Endothelial cell of umbilical vein (primary cell): ENCODE data around the gene ADARB2. TPM values are rescaled to one million over a fixed set of nuclear protein-coding genes. Genes with fewer than 3 reads are reported as not detected.

Experiments
- BruUV-seq: library from RNA; stranded (reverse); fragments of 400-500 nt; replicated peaks from 2 replicates; lab custom pipeline; 2021; lab: Mats Ljungman, UMichigan
- CTCF ChIA-PET: fragments of 300-600, 350-600 bp; sonication (Branson Sonifier 250); formaldehyde crosslinking; loops from one replicate; lab custom pipeline; 2021; ENCODE audit warnings: antibody characterized with exemption, inconsistent platforms; lab: Charles Lee
- POLR2A ChIA-PET: fragments of 300-600, 350-600 bp; sonication (Branson Sonifier 250); formaldehyde crosslinking; loops from one replicate; lab custom pipeline; 2021; ENCODE audit warnings: antibody characterized with exemption, inconsistent platforms; lab: Charles Lee
- DNase-seq: peaks from one replicate; pipeline ENCODE4 v3.0.0-alpha.2; 2011; ENCODE audit warnings: low read depth, low spot score
- FAIRE-seq: peaks from 2 replicates; lab custom pipeline; 2011; peaks lifted over from hg19 to GRCh38; lab: Jason Lieb, UNC
- H2AFZ ChIP-seq: 2 replicates; pipeline ENCODE4 v1.6.0; 2012; ENCODE audit warnings: low read depth, low read length, control low read depth, inconsistent platforms
- H3K27ac ChIP-seq: 2 replicates; pipeline ENCODE4 v1.5.1; 2011; ENCODE audit warnings: low read depth, mild to moderate bottlenecking, control low read depth, low read length, moderate library complexity; ENCODE audit not compliant: insufficient read depth
- H3K27me3 ChIP-seq, 2 experiments: 2 replicates each; pipeline versions ENCODE4 v1.6.0 to v1.6.1; 2011; ENCODE audit warnings: low read length in 2 of 2, mixed read lengths in 1 of 2; ENCODE audit not compliant: control insufficient read depth in 2 of 2, insufficient read depth in 2 of 2
- H3K36me3 ChIP-seq, 2 experiments: 2 replicates in 1 of 2; 3 replicates in 1 of 2; pipeline ENCODE4 v1.5.1; 2011; ENCODE audit warnings: low read length in 2 of 2, mild to moderate bottlenecking in 1 of 2, moderate library complexity in 1 of 2; ENCODE audit not compliant: control insufficient read depth in 2 of 2, insufficient read depth in 2 of 2; ENCODE audit errors: extremely low read depth in 1 of 2
- H3K4me1 ChIP-seq: 3 replicates; pipeline ENCODE4 v1.5.1; 2011; ENCODE audit warnings: mild to moderate bottlenecking, low read length; ENCODE audit not compliant: control insufficient read depth, insufficient read depth; ENCODE audit errors: extremely low read depth
- H3K4me2 ChIP-seq: 2 replicates; pipeline ENCODE4 v1.6.1; 2011; ENCODE audit warnings: low read length, control low read depth, mixed read lengths; ENCODE audit not compliant: insufficient read depth
- H3K4me3 ChIP-seq, 3 experiments: fragments of 200-600 bp in 1 of 3; sonication (generic), shearing (Covaris generic) in 1 of 3; replicated peaks in 1 of 3; 2 replicates each; pipeline ENCODE4 v1.5.1; 2011 to 2016; ENCODE audit warnings: control low read depth in 3 of 3, low read length in 3 of 3, mild to moderate bottlenecking in 2 of 3, inconsistent platforms in 1 of 3, low read depth in 1 of 3, moderate library complexity in 1 of 3; ENCODE audit not compliant: insufficient read depth in 1 of 3
- H3K79me2 ChIP-seq: 2 replicates; pipeline ENCODE4 v1.6.0; 2012; ENCODE audit warnings: low read length, inconsistent platforms; ENCODE audit not compliant: control insufficient read depth, insufficient read depth
- H3K9ac ChIP-seq: replicated peaks from 2 replicates; pipeline ENCODE3; 2011; ENCODE audit warnings: low read length, control low read depth; ENCODE audit not compliant: insufficient read depth; ENCODE audit errors: extremely low read depth
- H3K9me1 ChIP-seq: replicated peaks from 3 replicates; pipeline ENCODE4 v1.6.0; 2011; ENCODE audit warnings: mild to moderate bottlenecking, low read length; ENCODE audit not compliant: control insufficient read depth, insufficient read depth; ENCODE audit errors: extremely low read depth
- H3K9me3 ChIP-seq: replicated peaks from 2 replicates; pipeline ENCODE4 v1.5.1; 2012; ENCODE audit warnings: low read length, inconsistent platforms; ENCODE audit not compliant: control insufficient read depth, insufficient read depth
- H4K20me1 ChIP-seq: replicated peaks from 2 replicates; pipeline ENCODE3; 2011; ENCODE audit warnings: mild to moderate bottlenecking, low read length; ENCODE audit not compliant: control insufficient read depth, insufficient read depth; ENCODE audit errors: extremely low read depth
- EZH2 ChIP-seq: IDR thresholded peaks from 2 replicates; pipeline ENCODE4 v1.6.1; 2012; ENCODE audit warnings: borderline replicate concordance, low read depth, mild to moderate bottlenecking, moderate library complexity, low read length, inconsistent platforms; ENCODE audit not compliant: severe bottlenecking
- FOS ChIP-seq: IDR thresholded peaks from 2 replicates; pipeline ENCODE4 v1.6.1; 2011; ENCODE audit warnings: mild to moderate bottlenecking, low read length, moderate library complexity, borderline replicate concordance; ENCODE audit not compliant: insufficient read depth
- GATA2 ChIP-seq: IDR thresholded peaks from 2 replicates; pipeline ENCODE4 v1.7.0; 2011; ENCODE audit warnings: low read depth, mild to moderate bottlenecking, moderate library complexity, mixed read lengths, low read length; ENCODE audit not compliant: insufficient read length, insufficient read depth
- JUN ChIP-seq: IDR thresholded peaks from 2 replicates; pipeline ENCODE4 v1.6.1; 2011; ENCODE audit warnings: borderline replicate concordance, low read depth; ENCODE audit not compliant: insufficient read length, insufficient read depth
- MYC ChIP-seq: IDR thresholded peaks from one replicate; pipeline ENCODE4 v1.6.1; 2011; ENCODE audit warnings: mild to moderate bottlenecking, low read depth, low read length
- POLR2A ChIP-seq: IDR thresholded peaks from 2 replicates; pipeline ENCODE4 v1.6.1; 2012; ENCODE audit warnings: low read depth, mild to moderate bottlenecking, control low read depth, low read length
- POLR2AphosphoS5 ChIP-seq: IDR thresholded peaks from 2 replicates; pipeline ENCODE4 v1.6.1; 2012; ENCODE audit warnings: low read depth, mild to moderate bottlenecking, control low read depth, low read length, moderate library complexity; ENCODE audit not compliant: insufficient read depth
- dilution Hi-C: fragments of 300-500 bp; cut with MboI; formaldehyde crosslinking; loops from one replicate; pipeline ENCODE4 v1.15.0; 2019; ENCODE audit warnings: low sequenced_read_pairs; ENCODE audit not compliant: extremely low pct_ligation_motif_present
- intact Hi-C: fragments of 100-400 bp; cut with micrococcal nuclease; formaldehyde crosslinking; loops from one replicate; pipeline ENCODE4 v1.10.0; 2022
- polyA plus RNA-seq, 4 experiments: library from polyadenylated mRNA; depleted of rRNA in 3 of 4; stranded (reverse) in 3 of 4; unstranded in 1 of 4; fragments of >200 nt; gene quantifications; 2 replicates each; pipeline versions ENCODE4 v1.2.1 to v1.2.3, GENCODE V29; 2011 to 2012; ENCODE audit warnings: missing spikeins in 1 of 4
- total RNA-seq: library from RNA; stranded (reverse); gene quantifications from 2 replicates; pipeline ENCODE4 v1.2.3, GENCODE V29; 2021
- TF ChIP-seq, protein P1 (sequence below), 2 donors: IDR thresholded peaks; 1 replicate in 1 of 2; 2 replicates in 1 of 2; pipeline ENCODE4 v1.5.1; 2011; ENCODE audit warnings: low read length in 2 of 2, mild to moderate bottlenecking in 2 of 2, moderate library complexity in 2 of 2, control low read depth in 1 of 2, inconsistent platforms in 1 of 2, low read depth in 1 of 2; ENCODE audit not compliant: insufficient read depth in 1 of 2; ENCODE audit errors: extremely low read depth in 1 of 2
- TF ChIP-seq, protein P2 (sequence below): IDR thresholded peaks from 2 replicates; pipeline ENCODE4 v1.6.1; 2011; ENCODE audit not compliant: insufficient read depth, insufficient read length

The ADARB2 gene
- total and polyA plus RNA-seq, 2 donors (not counting 3 experiments of a cell fraction or from before 2014, with no cell fraction given) = not detected

DNA sequence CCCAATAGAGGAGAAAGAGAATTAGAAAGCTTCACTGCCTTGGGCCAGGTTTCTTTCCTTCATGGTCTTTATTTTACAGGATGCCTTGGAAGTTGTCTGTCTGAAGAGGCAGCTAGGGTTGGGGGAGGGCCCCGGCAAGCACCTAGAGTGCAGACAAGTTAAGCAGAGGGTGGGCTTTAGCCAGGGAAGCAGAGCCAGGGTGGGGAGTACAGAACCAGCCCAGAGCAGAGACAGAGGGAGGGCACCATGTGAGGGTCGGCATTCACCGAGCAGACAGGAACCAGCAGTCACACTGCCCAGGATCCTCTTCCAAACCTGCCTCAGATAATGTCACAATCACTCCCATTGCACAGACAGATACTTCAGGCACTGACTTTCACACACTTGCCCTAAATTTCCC is 75.9 kb downstream of the ADARB2 start:
- Histone ChIP-seq H3K27me3 (no peaks in the 10 kb centered on the region), H3K27ac (no peak overlapping the region), H3K9me1 (no peaks in the 10 kb centered on the region), H3K79me2 (no peaks in the 10 kb centered on the region), H3K36me3 (no peaks in the 10 kb centered on the region), H3K4me1 (no peaks in the 10 kb centered on the region), H4K20me1 (no peaks in the 10 kb centered on the region), H2AFZ (no peak overlapping the region), H3K9me3 (peaks cover 8% of the 10 kb centered on the region), H3K4me2 (no peak overlapping the region), H3K9ac (no peak overlapping the region), H3K4me3 (no peak overlapping the region)
- no TSS peak for BruUV-seq
- ChIA-PET CTCF (no interaction called here), POLR2A (no interaction called here)
- FAIRE-seq = no peak
- intact Hi-C loops (no loop called here), dilution Hi-C loops (no loop called here)
- DNase-seq = no peak
- no peak for TF ChIP-seq POLR2AphosphoS5
- TF ChIP-seq JUN = no peak
- no peak for TF ChIP-seq FOS
- TF ChIP-seq, protein P1, sequence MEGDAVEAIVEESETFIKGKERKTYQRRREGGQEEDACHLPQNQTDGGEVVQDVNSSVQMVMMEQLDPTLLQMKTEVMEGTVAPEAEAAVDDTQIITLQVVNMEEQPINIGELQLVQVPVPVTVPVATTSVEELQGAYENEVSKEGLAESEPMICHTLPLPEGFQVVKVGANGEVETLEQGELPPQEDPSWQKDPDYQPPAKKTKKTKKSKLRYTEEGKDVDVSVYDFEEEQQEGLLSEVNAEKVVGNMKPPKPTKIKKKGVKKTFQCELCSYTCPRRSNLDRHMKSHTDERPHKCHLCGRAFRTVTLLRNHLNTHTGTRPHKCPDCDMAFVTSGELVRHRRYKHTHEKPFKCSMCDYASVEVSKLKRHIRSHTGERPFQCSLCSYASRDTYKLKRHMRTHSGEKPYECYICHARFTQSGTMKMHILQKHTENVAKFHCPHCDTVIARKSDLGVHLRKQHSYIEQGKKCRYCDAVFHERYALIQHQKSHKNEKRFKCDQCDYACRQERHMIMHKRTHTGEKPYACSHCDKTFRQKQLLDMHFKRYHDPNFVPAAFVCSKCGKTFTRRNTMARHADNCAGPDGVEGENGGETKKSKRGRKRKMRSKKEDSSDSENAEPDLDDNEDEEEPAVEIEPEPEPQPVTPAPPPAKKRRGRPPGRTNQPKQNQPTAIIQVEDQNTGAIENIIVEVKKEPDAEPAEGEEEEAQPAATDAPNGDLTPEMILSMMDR (IDR thresholded peaks at IDR 0.05; ENCODE audit: extremely low read depth in 1 of 2, insufficient read depth in 1 of 2, low read depth in 1 of 2, low read length in 2 of 2) = no peak
- no peak for TF ChIP-seq GATA2
- TF ChIP-seq, protein P2, sequence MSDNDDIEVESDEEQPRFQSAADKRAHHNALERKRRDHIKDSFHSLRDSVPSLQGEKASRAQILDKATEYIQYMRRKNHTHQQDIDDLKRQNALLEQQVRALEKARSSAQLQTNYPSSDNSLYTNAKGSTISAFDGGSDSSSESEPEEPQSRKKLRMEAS = no peak
- TF ChIP-seq MYC = no peak
- TF ChIP-seq EZH2 = no peak
- TF ChIP-seq POLR2A = no peak
